CD4-positive, alpha-beta T cell (primary cell): Measurements from ENCODE around the gene TANK. TPM values are rescaled to one million over a fixed set of nuclear protein-coding genes. Genes with fewer than 3 reads are reported as not detected.

Experiments used
- ATAC-seq: fragments of 200-7000 bp; cut with Tn5 transposase; one replicate; pipeline ENCODE4 v1.10.0; 2022; ENCODE audit warnings: mild to moderate bottlenecking; ENCODE audit not compliant: poor library complexity
- CTCF ChIA-PET: fragments of 350-600 bp; sonication (Branson Sonifier 250); formaldehyde crosslinking; loops from one replicate; lab custom pipeline; 2021; ENCODE audit warnings: antibody characterized with exemption, inconsistent platforms; lab: Charles Lee
- POLR2A ChIA-PET: fragments of 350-600 bp; sonication (Branson Sonifier 250); formaldehyde crosslinking; loops from one replicate; lab custom pipeline; 2021; ENCODE audit warnings: antibody characterized with exemption, inconsistent platforms; lab: Charles Lee
- DNase-seq, 14 experiments: peaks; one replicate each; pipeline ENCODE4 v3.0.0-alpha.2; 2013 to 2020; ENCODE audit warnings: mixed read lengths in 2 of 14
- H3K27ac ChIP-seq, 2 donors: one replicate each; pipeline versions ENCODE4 v1.5.1 to v1.7.0; 2013; ENCODE audit warnings: low read length in 2 of 2, low read depth in 1 of 2, mild to moderate bottlenecking in 1 of 2
- H3K27me3 ChIP-seq, 2 experiments: 1 replicate in 1 of 2; 2 replicates in 1 of 2; pipeline versions ENCODE4 v1.6.1 to v1.7.0; 2013; ENCODE audit warnings: low read length in 2 of 2, control low read depth in 1 of 2, mild to moderate bottlenecking in 1 of 2, moderate library complexity in 1 of 2; ENCODE audit not compliant: insufficient read depth in 2 of 2, control insufficient read depth in 1 of 2
- H3K36me3 ChIP-seq: one replicate; pipeline ENCODE4 v1.6.1; 2013; ENCODE audit warnings: low read length, control low read depth; ENCODE audit not compliant: insufficient read depth
- H3K4me1 ChIP-seq: one replicate; pipeline ENCODE4 v1.6.1; 2013; ENCODE audit warnings: low read length, control low read depth; ENCODE audit not compliant: insufficient read depth
- H3K4me3 ChIP-seq: one replicate; pipeline ENCODE4 v1.5.1; 2013; ENCODE audit warnings: mild to moderate bottlenecking, low read length, moderate library complexity
- H3K9me3 ChIP-seq, 2 experiments: 1 replicate in 1 of 2; 2 replicates in 1 of 2; pipeline versions ENCODE4 v1.6.1 to v1.7.0; 2013; ENCODE audit warnings: low read length in 2 of 2, mild to moderate bottlenecking in 2 of 2, control low read depth in 1 of 2, moderate library complexity in 1 of 2; ENCODE audit not compliant: control insufficient read depth in 1 of 2, insufficient read depth in 1 of 2
- H3K27ac Mint-ChIP-seq: one replicate; pipeline ENCODE4 v1.8.0; 2020; ENCODE audit warnings: mixed read lengths
- H3K27me3 Mint-ChIP-seq: one replicate; pipeline ENCODE4 v1.8.0; 2021; ENCODE audit warnings: mixed read lengths
- H3K36me3 Mint-ChIP-seq: one replicate; pipeline ENCODE4 v1.8.0; 2021; ENCODE audit warnings: low read depth, mixed read lengths
- H3K4me1 Mint-ChIP-seq: one replicate; pipeline ENCODE4 v1.8.0; 2021; ENCODE audit warnings: low read depth, mixed read lengths
- H3K4me3 Mint-ChIP-seq: one replicate; pipeline ENCODE4 v1.8.0; 2020; ENCODE audit warnings: mild to moderate bottlenecking, mixed read lengths
- H3K9me3 Mint-ChIP-seq: one replicate; pipeline ENCODE4 v1.8.0; 2020; ENCODE audit warnings: mixed read lengths
- CTCF ChIP-seq: fragments of 200-600 bp; IDR thresholded peaks from one replicate; pipeline ENCODE4 v1.8.0; 2022; ENCODE audit warnings: antibody characterized with exemption, mild to moderate bottlenecking
- intact Hi-C, 2 experiments: fragments of 100-400 bp; cut with DNase I in 1 of 2; cut with micrococcal nuclease in 1 of 2; formaldehyde crosslinking; loops; one replicate each; pipeline versions ENCODE4 v1.15.1 to v1.9.0; 2023 to 2025; cut with DNase I, micrococcal nuclease
- total RNA-seq, 174 experiments: library from RNA in 2 of 174; stranded (reverse) in 2 of 174; gene quantifications; one replicate each; pipeline ENCODE4 v1.2.3 and lab custom pipeline; 2021 to 2026

The TANK gene
- total RNA-seq, 2 experiments from 2014 or later = 66.3 to 71.7 TPM

GRCh38 chr2:161122772-161123530 lies 37.3 kb upstream of the TANK start:
- POLR2A ChIA-PET = interaction anchor here (1.3 kb wide), 1 partner anchor 14 kb away, joined by 4 read pairs; no protein-coding TSS in a partner anchor

GRCh38 chr2:161123531-161124030 lies 36.6 kb upstream of the TANK start:
- Mint-ChIP-seq H3K36me3 (no peaks in the 10 kb centered on the region), H3K27ac (no peak overlapping the region), H3K9me3 (no peaks in the 10 kb centered on the region), H3K4me1 (no peaks in the 10 kb centered on the region), H3K27me3 (no peaks in the 10 kb centered on the region), H3K4me3 (no peak overlapping the region)
- no peak for ATAC-seq
- H3K27ac ChIP-seq = no peak overlapping the region
- no peaks in the 10 kb centered on the region for H3K9me3 ChIP-seq
- no peaks in the 10 kb centered on the region for H3K27me3 ChIP-seq
- CTCF ChIA-PET = no interaction called here
- TF ChIP-seq CTCF = no peak
- H3K4me1 ChIP-seq = no peaks in the 10 kb centered on the region
- POLR2A ChIA-PET = interaction anchor here (1.3 kb wide), 1 partner anchor 13 kb away, joined by 4 read pairs; no protein-coding TSS in a partner anchor
- no peak for DNase-seq
- H3K36me3 ChIP-seq = no peaks in the 10 kb centered on the region
- H3K4me3 ChIP-seq = no peak overlapping the region
- intact Hi-C loops = no loop called here

More at GRCh38 chr2:161122772-161123530, 37.3 kb upstream of the TANK start:
- Histone ChIP-seq H3K9me3 (no peaks in the 10 kb centered on the region), H3K4me3 (no peak overlapping the region), H3K36me3 (no peaks in the 10 kb centered on the region), H3K27me3 (no peaks in the 10 kb centered on the region), H3K27ac (no peak overlapping the region), H3K4me1 (no peaks in the 10 kb centered on the region)
- ATAC-seq (no peak), DNase-seq (peak in 3 of 14 experiments; percentile 22 to 53 (median 40))
- CTCF ChIA-PET = no interaction called here
- no peaks in the 10 kb centered on the region for H3K27me3 Mint-ChIP-seq
- no peak for TF ChIP-seq CTCF
- H3K4me3 Mint-ChIP-seq = no peak overlapping the region
- intact Hi-C loops = no loop called here
- H3K36me3 Mint-ChIP-seq = no peaks in the 10 kb centered on the region
- H3K27ac Mint-ChIP-seq = no peak overlapping the region
- no peaks in the 10 kb centered on the region for H3K4me1 Mint-ChIP-seq
- no peaks in the 10 kb centered on the region for H3K9me3 Mint-ChIP-seq

- H3K4me3 ChIP-seq = no peak overlapping the region
- DNase-seq (peak in 1 of 14 experiments; percentile 29), ATAC-seq (no peak)
- Mint-ChIP-seq H3K27ac (no peak overlapping the region), H3K27me3 (no peaks in the 10 kb centered on the region), H3K9me3 (no peaks in the 10 kb centered on the region), H3K4me3 (no peak overlapping the region), H3K36me3 (no peaks in the 10 kb centered on the region), H3K4me1 (peaks cover 6% of the 10 kb centered on the region)
- no peaks in the 10 kb centered on the region for H3K4me1 ChIP-seq
- H3K9me3 ChIP-seq = no peaks in the 10 kb centered on the region
- no peaks in the 10 kb centered on the region for H3K27me3 ChIP-seq
- H3K36me3 ChIP-seq = no peaks in the 10 kb centered on the region
- POLR2A ChIA-PET = no interaction called here
- intact Hi-C loops = no loop called here
- CTCF ChIA-PET = no interaction called here
- no peak for TF ChIP-seq CTCF
- H3K27ac ChIP-seq = no peak overlapping the region
Observed at GRCh38 chr2:161124201-161124600, 36.0 kb upstream of the TANK start.
